ENCODE results near the gene HEXIM2. TPM values are rescaled to one million over a fixed set of nuclear protein-coding genes. Genes with fewer than 3 reads are reported as not detected.

Gene HEXIM2
- total and polyA plus RNA-seq, 2 of the 13 experiments (the other 11 are each of a cell fraction or from before 2014, with no cell fraction given), result 27.1 to 32.4 TPM

GRCh38 chr17:45148183-45149036 is 13.3 kb upstream of the HEXIM2 start, which contains the start of gene HEXIM1 (continued):
- TF ChIP-seq, protein P1, sequence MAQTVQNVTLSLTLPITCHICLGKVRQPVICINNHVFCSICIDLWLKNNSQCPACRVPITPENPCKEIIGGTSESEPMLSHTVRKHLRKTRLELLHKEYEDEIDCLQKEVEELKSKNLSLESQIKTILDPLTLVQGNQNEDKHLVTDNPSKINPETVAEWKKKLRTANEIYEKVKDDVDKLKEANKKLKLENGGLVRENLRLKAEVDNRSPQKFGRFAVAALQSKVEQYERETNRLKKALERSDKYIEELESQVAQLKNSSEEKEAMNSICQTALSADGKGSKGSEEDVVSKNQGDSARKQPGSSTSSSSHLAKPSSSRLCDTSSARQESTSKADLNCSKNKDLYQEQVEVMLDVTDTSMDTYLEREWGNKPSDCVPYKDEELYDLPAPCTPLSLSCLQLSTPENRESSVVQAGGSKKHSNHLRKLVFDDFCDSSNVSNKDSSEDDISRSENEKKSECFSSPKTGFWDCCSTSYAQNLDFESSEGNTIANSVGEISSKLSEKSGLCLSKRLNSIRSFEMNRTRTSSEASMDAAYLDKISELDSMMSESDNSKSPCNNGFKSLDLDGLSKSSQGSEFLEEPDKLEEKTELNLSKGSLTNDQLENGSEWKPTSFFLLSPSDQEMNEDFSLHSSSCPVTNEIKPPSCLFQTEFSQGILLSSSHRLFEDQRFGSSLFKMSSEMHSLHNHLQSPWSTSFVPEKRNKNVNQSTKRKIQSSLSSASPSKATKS (CRISPR knock-in tag; IDR thresholded peaks at IDR 0.05), result no peak; the same call in 1 of the 2 replicates
- TF ChIP-seq SIN3B (IDR thresholded peaks at IDR 0.05; ENCODE audit: low read length), result peak; percentile 34
- TF ChIP-seq, protein P2, sequence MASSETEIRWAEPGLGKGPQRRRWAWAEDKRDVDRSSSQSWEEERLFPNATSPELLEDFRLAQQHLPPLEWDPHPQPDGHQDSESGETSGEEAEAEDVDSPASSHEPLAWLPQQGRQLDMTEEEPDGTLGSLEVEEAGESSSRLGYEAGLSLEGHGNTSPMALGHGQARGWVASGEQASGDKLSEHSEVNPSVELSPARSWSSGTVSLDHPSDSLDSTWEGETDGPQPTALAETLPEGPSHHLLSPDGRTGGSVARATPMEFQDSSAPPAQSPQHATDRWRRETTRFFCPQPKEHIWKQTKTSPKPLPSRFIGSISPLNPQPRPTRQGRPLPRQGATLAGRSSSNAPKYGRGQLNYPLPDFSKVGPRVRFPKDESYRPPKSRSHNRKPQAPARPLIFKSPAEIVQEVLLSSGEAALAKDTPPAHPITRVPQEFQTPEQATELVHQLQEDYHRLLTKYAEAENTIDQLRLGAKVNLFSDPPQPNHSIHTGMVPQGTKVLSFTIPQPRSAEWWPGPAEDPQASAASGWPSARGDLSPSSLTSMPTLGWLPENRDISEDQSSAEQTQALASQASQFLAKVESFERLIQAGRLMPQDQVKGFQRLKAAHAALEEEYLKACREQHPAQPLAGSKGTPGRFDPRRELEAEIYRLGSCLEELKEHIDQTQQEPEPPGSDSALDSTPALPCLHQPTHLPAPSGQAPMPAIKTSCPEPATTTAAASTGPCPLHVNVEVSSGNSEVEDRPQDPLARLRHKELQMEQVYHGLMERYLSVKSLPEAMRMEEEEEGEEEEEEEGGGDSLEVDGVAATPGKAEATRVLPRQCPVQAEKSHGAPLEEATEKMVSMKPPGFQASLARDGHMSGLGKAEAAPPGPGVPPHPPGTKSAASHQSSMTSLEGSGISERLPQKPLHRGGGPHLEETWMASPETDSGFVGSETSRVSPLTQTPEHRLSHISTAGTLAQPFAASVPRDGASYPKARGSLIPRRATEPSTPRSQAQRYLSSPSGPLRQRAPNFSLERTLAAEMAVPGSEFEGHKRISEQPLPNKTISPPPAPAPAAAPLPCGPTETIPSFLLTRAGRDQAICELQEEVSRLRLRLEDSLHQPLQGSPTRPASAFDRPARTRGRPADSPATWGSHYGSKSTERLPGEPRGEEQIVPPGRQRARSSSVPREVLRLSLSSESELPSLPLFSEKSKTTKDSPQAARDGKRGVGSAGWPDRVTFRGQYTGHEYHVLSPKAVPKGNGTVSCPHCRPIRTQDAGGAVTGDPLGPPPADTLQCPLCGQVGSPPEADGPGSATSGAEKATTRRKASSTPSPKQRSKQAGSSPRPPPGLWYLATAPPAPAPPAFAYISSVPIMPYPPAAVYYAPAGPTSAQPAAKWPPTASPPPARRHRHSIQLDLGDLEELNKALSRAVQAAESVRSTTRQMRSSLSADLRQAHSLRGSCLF (CRISPR knock-in tag; IDR thresholded peaks at IDR 0.05; ENCODE audit: borderline replicate concordance), result no peak
- no peak for TF ChIP-seq TIGD3 (CRISPR knock-in tag; IDR thresholded peaks at IDR 0.05; ENCODE audit: borderline replicate concordance)
- TF ChIP-seq ZNF749 (CRISPR knock-in tag; IDR thresholded peaks at IDR 0.05; ENCODE audit: borderline replicate concordance), result no peak
- peak; percentile 62; the same call in 1 of the 2 replicates for TF ChIP-seq ZNF784 (CRISPR knock-in tag; IDR thresholded peaks at IDR 0.05; ENCODE audit: borderline replicate concordance)
- peak; percentile 23; the same call in 1 of the 2 replicates for TF ChIP-seq ZZZ3 (CRISPR knock-in tag; IDR thresholded peaks at IDR 0.05; ENCODE audit: borderline replicate concordance)
- TF ChIP-seq NR1H2 (CRISPR knock-in tag; IDR thresholded peaks at IDR 0.05; ENCODE audit: borderline replicate concordance, low read depth), result peak; percentile 63; the same call in 1 of the 2 replicates
- TF ChIP-seq GPN1 (CRISPR knock-in tag; IDR thresholded peaks at IDR 0.05; ENCODE audit: borderline replicate concordance), result no peak
- TF ChIP-seq RXRB (CRISPR knock-in tag; IDR thresholded peaks at IDR 0.05; ENCODE audit: borderline replicate concordance), result peak; percentile 70
- TF ChIP-seq TEAD3 (CRISPR knock-in tag; optimal IDR thresholded peaks at IDR 0.05; ENCODE audit: borderline replicate concordance), result peak; percentile 52
- peak; percentile 57 for TF ChIP-seq TFE3 (CRISPR knock-in tag; IDR thresholded peaks at IDR 0.05)
- TF ChIP-seq THAP11 (CRISPR knock-in tag; IDR thresholded peaks at IDR 0.05), result peak; percentile 93
- peak; percentile 50 to 62; a peak in 2 of 4 replicates for TF ChIP-seq KLF16 (CRISPR knock-in tag; IDR thresholded peaks at IDR 0.05)
- TF ChIP-seq ZSCAN30 (CRISPR knock-in tag; IDR thresholded peaks at IDR 0.05), result 0 out of 2 replicates have a peak, but pooled peaks have one; percentile 46
- peak; percentile 41 for TF ChIP-seq SIX1 (CRISPR knock-in tag; IDR thresholded peaks at IDR 0.05; ENCODE audit: borderline replicate concordance)
- no peak; the same call in 1 of the 2 replicates for TF ChIP-seq HMG20A (CRISPR knock-in tag; IDR thresholded peaks at IDR 0.05; ENCODE audit: borderline replicate concordance)
